IPS-18c (cell line): ENCODE results near the gene PLA2G2F.

ENCODE experiments used
- H3K4me3 ChIP-seq: 2 replicates; pipeline ENCODE4 v1.7.0; 2013; ENCODE audit warnings: low read depth, mild to moderate bottlenecking, low read length, moderate library complexity; ENCODE audit not compliant: insufficient read depth
- H3K9me3 ChIP-seq: one replicate; pipeline ENCODE4 v1.6.1; 2013; ENCODE audit warnings: mild to moderate bottlenecking, low read length, moderate library complexity; ENCODE audit not compliant: control insufficient read depth, insufficient read depth

PLA2G2F gene

GRCh38 chr1:20152599-20152930 is 13.4 kb downstream of the PLA2G2F start:
- H3K9me3 ChIP-seq, result no peaks in the 10 kb centered on the region
- H3K4me3 ChIP-seq, result no peak overlapping the region

- H3K4me3 ChIP-seq, result no peak overlapping the region
Observed at GRCh38 chr1:20153000-20153418, 13.9 kb downstream of the PLA2G2F start.

GRCh38 chr1:20154301-20154831 is 15.2 kb downstream of the PLA2G2F start:
- H3K4me3 ChIP-seq, result no peak overlapping the region
- peaks cover 3% of the 10 kb centered on the region for H3K9me3 ChIP-seq

More at GRCh38 chr1:20153000-20153418, 13.9 kb downstream of the PLA2G2F start:
- no peaks in the 10 kb centered on the region for H3K9me3 ChIP-seq

- H3K9me3 ChIP-seq, result peaks cover 13% of the 10 kb centered on the region
- H3K4me3 ChIP-seq, result no peak overlapping the region
Observed at GRCh38 chr1:20158358-20159070, 19.4 kb downstream of the PLA2G2F start.

GRCh38 chr1:20160034-20160433 is 20.9 kb downstream of the PLA2G2F start:
- Histone ChIP-seq H3K4me3 (no peak overlapping the region), H3K9me3 (peaks cover 13% of the 10 kb centered on the region)

GRCh38 chr1:20164694-20165202 is 25.6 kb downstream of the PLA2G2F start:
- Histone ChIP-seq H3K9me3 (peaks cover 6% of the 10 kb centered on the region), H3K4me3 (no peak overlapping the region)

- H3K4me3 ChIP-seq, result no peak overlapping the region
- H3K9me3 ChIP-seq, result peaks cover 3% of the 10 kb centered on the region
Observed at GRCh38 chr1:20165522-20165951, 26.4 kb downstream of the PLA2G2F start.

- no peaks in the 10 kb centered on the region for H3K9me3 ChIP-seq
- no peak overlapping the region for H3K4me3 ChIP-seq
Observed at GRCh38 chr1:20166051-20166450, 26.9 kb downstream of the PLA2G2F start.

- H3K4me3 ChIP-seq, result no peak overlapping the region
Observed at GRCh38 chr1:20167126-20167525, 28.0 kb downstream of the PLA2G2F start.

GRCh38 chr1:20168564-20169491 is 29.7 kb downstream of the PLA2G2F start:
- Histone ChIP-seq H3K9me3 (no peaks in the 10 kb centered on the region), H3K4me3 (no peak overlapping the region)

More at GRCh38 chr1:20167126-20167525, 28.0 kb downstream of the PLA2G2F start:
- H3K9me3 ChIP-seq, result no peaks in the 10 kb centered on the region

- Histone ChIP-seq H3K9me3 (no peaks in the 10 kb centered on the region), H3K4me3 (no peak overlapping the region)
Observed at GRCh38 chr1:20169932-20170331, 30.8 kb downstream of the PLA2G2F start.

GRCh38 chr1:20172033-20172590 is 33.0 kb downstream of the PLA2G2F start:
- Histone ChIP-seq H3K9me3 (no peaks in the 10 kb centered on the region), H3K4me3 (no peak overlapping the region)

- Histone ChIP-seq H3K9me3 (no peaks in the 10 kb centered on the region), H3K4me3 (no peak overlapping the region)
Observed at GRCh38 chr1:20174937-20175666, 36.0 kb downstream of the PLA2G2F start.

- Histone ChIP-seq H3K4me3 (no peak overlapping the region), H3K9me3 (no peaks in the 10 kb centered on the region)
Observed at GRCh38 chr1:20178634-20179370, 39.7 kb downstream of the PLA2G2F start.

GRCh38 chr1:20179371-20180128 is 40.4 kb downstream of the PLA2G2F start:
- Histone ChIP-seq H3K9me3 (no peaks in the 10 kb centered on the region), H3K4me3 (no peak overlapping the region)
